ENCODE measurements around the gene DGLUCY. TPM values are rescaled to one million over a fixed set of nuclear protein-coding genes. Genes with fewer than 3 reads are reported as not detected.
"Not testable (repeated sequence)": the region's sequence is repeated elsewhere in the genome, so short reads cannot be mapped to it uniquely, and the experiment has no call there.

The DGLUCY gene
- total and polyA plus RNA-seq, 2 donors (not counting 1 experiment from before 2014, with no cell fraction given), result 91.5 to 103 TPM

DNA sequence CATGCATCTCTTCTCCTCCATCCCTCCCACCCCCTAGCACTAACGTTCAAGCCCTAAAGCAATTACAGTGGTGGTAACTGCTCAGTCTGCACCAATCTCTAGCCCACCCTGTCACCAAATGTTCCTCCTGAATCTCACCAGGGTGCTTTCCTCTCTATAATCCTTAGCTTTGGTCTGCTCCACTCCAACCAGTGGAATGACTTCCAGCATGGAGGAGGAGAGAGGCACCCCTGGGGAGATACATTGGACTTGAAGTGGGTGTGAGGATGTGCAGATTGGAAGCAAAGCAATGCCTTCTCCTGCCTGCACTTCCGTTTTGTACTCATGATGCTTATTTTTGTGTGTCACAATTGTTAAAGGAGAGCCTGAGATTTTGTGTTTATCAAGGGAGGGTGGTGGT is 29.4 kb upstream of the DGLUCY start:
- Mint-ChIP-seq H3K4me1 (peaks cover 7% of the 10 kb centered on the region), H3K9me3 (ENCODE audit: insufficient read depth) (no peaks in the 10 kb centered on the region), H3K27ac (no peak overlapping the region), H3K27me3 (no peaks in the 10 kb centered on the region), H3K4me3 (no peak overlapping the region)
- Histone ChIP-seq H3K79me2 (ENCODE audit: control insufficient read depth, insufficient read depth, low read length) (peaks cover 2% of the 10 kb centered on the region), H2AFZ (ENCODE audit: insufficient read depth, low read depth, low read length, poor library complexity, severe bottlenecking) (no peak overlapping the region), H3K4me1 (ENCODE audit: control insufficient read depth in 2 of 2, insufficient read depth in 2 of 2, low read length in 2 of 2) (peaks cover 0 to 4% of the 10 kb centered on the region in 2 donors), H3K27ac (ENCODE audit: low read length in 2 of 2) (no peak overlapping the region), H4K20me1 (ENCODE audit: control insufficient read depth, insufficient read depth, low read length, poor library complexity, severe bottlenecking) (no peaks in the 10 kb centered on the region), H3K4me2 (replicated peaks; ENCODE audit: low read depth, low read length, poor library complexity, severe bottlenecking) (no peak overlapping the region), H3K9me3 (ENCODE audit: control extremely low read depth in 1 of 3, control insufficient read depth in 2 of 3, insufficient read depth in 1 of 3, low read length in 2 of 3) (no peaks in the 10 kb centered on the region), H3K27me3 (replicated peaks in 1 of 4; ENCODE audit: control extremely low read depth in 1 of 4, control insufficient read depth in 3 of 4, insufficient read depth in 4 of 4, low read length in 3 of 4) (no peaks in the 10 kb centered on the region), H3K9ac (ENCODE audit: low read length) (no peak overlapping the region), H3K36me3 (replicated peaks in 1 of 2; ENCODE audit: control extremely low read depth in 1 of 2, control insufficient read depth in 1 of 2, extremely low read depth in 1 of 2, insufficient read depth in 2 of 2, low read length in 1 of 2) (no peaks in the 10 kb centered on the region), H3K4me3 (ENCODE audit: control extremely low read depth in 1 of 5, extremely low read depth in 1 of 5, insufficient read depth in 1 of 5, low read depth in 2 of 5, low read length in 4 of 5) (no peak overlapping the region)
- ATAC-seq (ENCODE audit: low read depth), result no peak
- 95% methylated on average over 2 of the region's 2 CpGs for WGBS (ENCODE audit: insufficient coverage)
- TF ChIP-seq, protein P1, sequence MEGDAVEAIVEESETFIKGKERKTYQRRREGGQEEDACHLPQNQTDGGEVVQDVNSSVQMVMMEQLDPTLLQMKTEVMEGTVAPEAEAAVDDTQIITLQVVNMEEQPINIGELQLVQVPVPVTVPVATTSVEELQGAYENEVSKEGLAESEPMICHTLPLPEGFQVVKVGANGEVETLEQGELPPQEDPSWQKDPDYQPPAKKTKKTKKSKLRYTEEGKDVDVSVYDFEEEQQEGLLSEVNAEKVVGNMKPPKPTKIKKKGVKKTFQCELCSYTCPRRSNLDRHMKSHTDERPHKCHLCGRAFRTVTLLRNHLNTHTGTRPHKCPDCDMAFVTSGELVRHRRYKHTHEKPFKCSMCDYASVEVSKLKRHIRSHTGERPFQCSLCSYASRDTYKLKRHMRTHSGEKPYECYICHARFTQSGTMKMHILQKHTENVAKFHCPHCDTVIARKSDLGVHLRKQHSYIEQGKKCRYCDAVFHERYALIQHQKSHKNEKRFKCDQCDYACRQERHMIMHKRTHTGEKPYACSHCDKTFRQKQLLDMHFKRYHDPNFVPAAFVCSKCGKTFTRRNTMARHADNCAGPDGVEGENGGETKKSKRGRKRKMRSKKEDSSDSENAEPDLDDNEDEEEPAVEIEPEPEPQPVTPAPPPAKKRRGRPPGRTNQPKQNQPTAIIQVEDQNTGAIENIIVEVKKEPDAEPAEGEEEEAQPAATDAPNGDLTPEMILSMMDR (IDR thresholded peaks at IDR 0.05), result no peak
- no peak for TF ChIP-seq EZH2 (IDR thresholded peaks at IDR 0.05; ENCODE audit: borderline replicate concordance, insufficient read depth, low read depth, low read length, poor library complexity, severe bottlenecking)
- POLR2A ChIA-PET, result no interaction called here
- intact Hi-C loops (cut with micrococcal nuclease), result no loop called here
- CTCF ChIA-PET, result no interaction called here
- no peak for DNase-seq

DNA sequence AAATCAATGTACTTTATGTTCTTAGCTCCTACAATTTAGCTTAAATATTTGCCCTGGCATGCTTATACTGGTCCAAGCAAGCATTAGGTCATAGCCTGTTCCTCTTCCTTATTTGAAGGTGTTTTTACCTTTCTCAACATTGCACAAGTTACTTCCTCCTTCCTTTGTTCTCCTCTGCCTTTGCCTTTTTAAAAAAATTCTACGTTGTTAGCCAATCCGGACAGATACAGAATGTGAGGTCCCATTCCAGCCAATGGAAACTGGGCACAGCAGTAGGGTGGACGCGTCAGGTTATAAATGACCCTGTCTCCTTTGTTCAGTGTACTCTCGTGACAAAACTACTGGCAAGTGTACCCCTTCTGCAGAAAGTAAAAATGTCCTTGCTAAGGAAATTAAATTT is 26.4 kb upstream of the DGLUCY start:
- 92% methylated on average over 5 of the region's 5 CpGs for WGBS (ENCODE audit: insufficient coverage)
- H3K36me3 ChIP-seq (replicated peaks in 1 of 2; ENCODE audit: control extremely low read depth in 1 of 2, control insufficient read depth in 1 of 2, extremely low read depth in 1 of 2, insufficient read depth in 2 of 2, low read length in 1 of 2); H4K20me1 ChIP-seq (ENCODE audit: control insufficient read depth, insufficient read depth, low read length, poor library complexity, severe bottlenecking); H3K4me2 ChIP-seq (replicated peaks; ENCODE audit: low read depth, low read length, poor library complexity, severe bottlenecking); H3K4me1 ChIP-seq (ENCODE audit: control insufficient read depth in 2 of 2, insufficient read depth in 2 of 2, low read length in 2 of 2); H3K9me3 Mint-ChIP-seq (ENCODE audit: insufficient read depth); intact Hi-C loops (cut with micrococcal nuclease); H3K9me3 ChIP-seq (ENCODE audit: control extremely low read depth in 1 of 3, control insufficient read depth in 2 of 3, insufficient read depth in 1 of 3, low read length in 2 of 3); H3K27ac ChIP-seq (ENCODE audit: low read length in 2 of 2); H3K27me3 ChIP-seq (replicated peaks in 1 of 4; ENCODE audit: control extremely low read depth in 1 of 4, control insufficient read depth in 3 of 4, insufficient read depth in 4 of 4, low read length in 3 of 4); CTCF ChIA-PET; DNase-seq; H3K4me3 ChIP-seq (ENCODE audit: control extremely low read depth in 1 of 5, extremely low read depth in 1 of 5, insufficient read depth in 1 of 5, low read depth in 2 of 5, low read length in 4 of 5); H3K79me2 ChIP-seq (ENCODE audit: control insufficient read depth, insufficient read depth, low read length); H3K27ac Mint-ChIP-seq; H2AFZ ChIP-seq (ENCODE audit: insufficient read depth, low read depth, low read length, poor library complexity, severe bottlenecking); H3K9ac ChIP-seq (ENCODE audit: low read length); H3K4me3 Mint-ChIP-seq; H3K4me1 Mint-ChIP-seq; H3K27me3 Mint-ChIP-seq; ATAC-seq (ENCODE audit: low read depth): not testable (repeated sequence)
- POLR2A ChIA-PET, result interaction anchor here (0.6 kb wide), 1 partner anchor 10 kb away, joined by 11 read pairs; no protein-coding TSS in a partner anchor
